Stimulated activated CD8-positive, alpha-beta memory T cell treated with anti-CD3 and anti-CD28 coated beads, Interleukin-7, amount 100 ng/mL, for 4 hours (primary cell): Measurements from ENCODE around the gene ZSCAN1.

Experiments
- DNase-seq, 2 donors: peaks; one replicate each; pipeline ENCODE4 v3.0.0-alpha.2; 2020; ENCODE audit warnings: low read depth in 2 of 2

ZSCAN1 gene

GRCh38 chr19:58084596-58085347 is 50.9 kb downstream of the ZSCAN1 start:
- DNase-seq, result no peak

GRCh38 chr19:58085348-58085875 is 51.6 kb downstream of the ZSCAN1 start:
- DNase-seq, result no peak

GRCh38 chr19:58086825-58087710 is 53.2 kb downstream of the ZSCAN1 start:
- DNase-seq, result no peak

GRCh38 chr19:58088521-58089052 is 54.8 kb downstream of the ZSCAN1 start:
- DNase-seq, result no peak

GRCh38 chr19:58089846-58090245 is 56.0 kb downstream of the ZSCAN1 start:
- DNase-seq, result no peak

- DNase-seq, result no peak
Measured at GRCh38 chr19:58091251-58091995, 57.6 kb downstream of the ZSCAN1 start.

GRCh38 chr19:58093071-58093470 is 59.2 kb downstream of the ZSCAN1 start:
- no peak for DNase-seq

GRCh38 chr19:58095328-58095727 is 61.5 kb downstream of the ZSCAN1 start:
- no peak for DNase-seq

- DNase-seq, result no peak
Measured at GRCh38 chr19:58096884-58097283, 63.1 kb downstream of the ZSCAN1 start.

- no peak for DNase-seq
Measured at GRCh38 chr19:58097349-58097748, 63.5 kb downstream of the ZSCAN1 start.

GRCh38 chr19:58097781-58098681 is 64.2 kb downstream of the ZSCAN1 start, which contains the start of gene ZSCAN18:
Gene ZSCAN18 (minus strand): TSS chr19:58098231. CDS start chr19:58090267, 7,964 bp downstream.
- DNase-seq, result peak; percentile 94

GRCh38 chr19:58098682-58098998 is 64.8 kb downstream of the ZSCAN1 start:
- DNase-seq, result no peak
